ENCODE measurements around the gene RPS6KA5.

RPS6KA5 gene

GRCh38 chr14:91009501-91010152 is 50.8 kb downstream of the RPS6KA5 start:
- TF ChIP-seq GABPA (IDR thresholded peaks at IDR 0.05; ENCODE audit: low read depth) (no peak), SPI1 (IDR thresholded peaks at IDR 0.05; ENCODE audit: borderline replicate concordance, low read depth) (peak; percentile 96)
- DNase-seq (ENCODE audit: low read depth in 1 of 2, low spot score in 1 of 2): peak; percentile 70 to 92
- Histone ChIP-seq H3K27me3 (ENCODE audit: insufficient read depth, poor library complexity, severe bottlenecking) (no peaks in the 10 kb centered on the region), H3K4me3 (replicated peaks; ENCODE audit: insufficient read depth, low read length) (no peak overlapping the region; the same call in 1 of the 2 replicates), H3K27ac (replicated peaks) (peak overlapping the region; percentile 65)

- DNase-seq (ENCODE audit: low read depth in 1 of 2, low spot score in 1 of 2): peak; percentile 51 to 64
- H3K27me3 ChIP-seq (ENCODE audit: insufficient read depth, poor library complexity, severe bottlenecking): no peaks in the 10 kb centered on the region
- TF ChIP-seq GABPA (IDR thresholded peaks at IDR 0.05; ENCODE audit: low read depth) (no peak), CTCF (IDR thresholded peaks at IDR 0.05; ENCODE audit: insufficient read depth, low read length) (no peak), POLR2AphosphoS5 (IDR thresholded peaks at IDR 0.05; ENCODE audit: low read depth) (no peak), REST (IDR thresholded peaks at IDR 0.05; ENCODE audit: insufficient replicate concordance, low read depth) (no peak), SPI1 (IDR thresholded peaks at IDR 0.05; ENCODE audit: borderline replicate concordance, low read depth) (no peak)
- H3K4me3 ChIP-seq (replicated peaks; ENCODE audit: insufficient read depth, low read length): peak overlapping the region; percentile 9
- peak overlapping the region; percentile 65 for H3K27ac ChIP-seq (replicated peaks)
Measured at GRCh38 chr14:91008759-91009409, 51.6 kb downstream of the RPS6KA5 start.

- no peak for TF ChIP-seq SPI1 (IDR thresholded peaks at IDR 0.05; ENCODE audit: borderline replicate concordance, low read depth)
- no peak for TF ChIP-seq CTCF (IDR thresholded peaks at IDR 0.05; ENCODE audit: insufficient read depth, low read length)
- TF ChIP-seq POLR2AphosphoS5 (IDR thresholded peaks at IDR 0.05; ENCODE audit: low read depth): no peak
- TF ChIP-seq GABPA (IDR thresholded peaks at IDR 0.05; ENCODE audit: low read depth): no peak
- no peak for TF ChIP-seq REST (IDR thresholded peaks at IDR 0.05; ENCODE audit: insufficient replicate concordance, low read depth)
- Histone ChIP-seq H3K27me3 (ENCODE audit: insufficient read depth, poor library complexity, severe bottlenecking) (no peaks in the 10 kb centered on the region), H3K27ac (replicated peaks) (no peak overlapping the region), H3K4me3 (replicated peaks; ENCODE audit: insufficient read depth, low read length) (no peak overlapping the region)
- no peak for DNase-seq (ENCODE audit: low read depth in 1 of 2, low spot score in 1 of 2)
Measured at GRCh38 chr14:91005716-91006115, 54.7 kb downstream of the RPS6KA5 start.

- H3K4me3 ChIP-seq (replicated peaks; ENCODE audit: insufficient read depth, low read length): no peak overlapping the region
- H3K27me3 ChIP-seq (ENCODE audit: insufficient read depth, poor library complexity, severe bottlenecking): no peaks in the 10 kb centered on the region
- H3K27ac ChIP-seq (replicated peaks): no peak overlapping the region
- TF ChIP-seq REST (IDR thresholded peaks at IDR 0.05; ENCODE audit: insufficient replicate concordance, low read depth) (no peak), SPI1 (IDR thresholded peaks at IDR 0.05; ENCODE audit: borderline replicate concordance, low read depth) (no peak), GABPA (IDR thresholded peaks at IDR 0.05; ENCODE audit: low read depth) (no peak), POLR2AphosphoS5 (IDR thresholded peaks at IDR 0.05; ENCODE audit: low read depth) (no peak), CTCF (IDR thresholded peaks at IDR 0.05; ENCODE audit: insufficient read depth, low read length) (no peak)
- no peak for DNase-seq (ENCODE audit: low read depth in 1 of 2, low spot score in 1 of 2)
Measured at GRCh38 chr14:91004987-91005386, 55.5 kb downstream of the RPS6KA5 start.

Data from HL-60 (cell line).